Fibroblast of the aortic adventitia (primary cell): ENCODE data around the gene TBXAS1. TPM values are rescaled to one million over a fixed set of nuclear protein-coding genes. Genes with fewer than 3 reads are reported as not detected.

Source experiments
- DNase-seq: peaks from one replicate; pipeline ENCODE4 v3.0.0-alpha.2; 2010; ENCODE audit warnings: low read depth
- H3K4me3 ChIP-seq: 2 replicates; pipeline ENCODE4 v1.5.1; 2011; ENCODE audit warnings: low read depth, mild to moderate bottlenecking, control low read depth, low read length, moderate library complexity
- total RNA-seq: library from RNA; depleted of rRNA; stranded (reverse); fragments of >200 nt; gene quantifications from 2 replicates; pipeline ENCODE4 v1.2.3, GENCODE V29; 2012; ENCODE audit warnings: low replicate concordance
- TF ChIP-seq, protein P1 (sequence below): IDR thresholded peaks from 2 replicates; pipeline ENCODE4 v1.5.1; 2011; ENCODE audit warnings: mild to moderate bottlenecking, low read length, control low read depth, inconsistent platforms; ENCODE audit not compliant: insufficient read depth

Gene TBXAS1
- total RNA-seq, 1 donor: 2.4 TPM

DNA sequence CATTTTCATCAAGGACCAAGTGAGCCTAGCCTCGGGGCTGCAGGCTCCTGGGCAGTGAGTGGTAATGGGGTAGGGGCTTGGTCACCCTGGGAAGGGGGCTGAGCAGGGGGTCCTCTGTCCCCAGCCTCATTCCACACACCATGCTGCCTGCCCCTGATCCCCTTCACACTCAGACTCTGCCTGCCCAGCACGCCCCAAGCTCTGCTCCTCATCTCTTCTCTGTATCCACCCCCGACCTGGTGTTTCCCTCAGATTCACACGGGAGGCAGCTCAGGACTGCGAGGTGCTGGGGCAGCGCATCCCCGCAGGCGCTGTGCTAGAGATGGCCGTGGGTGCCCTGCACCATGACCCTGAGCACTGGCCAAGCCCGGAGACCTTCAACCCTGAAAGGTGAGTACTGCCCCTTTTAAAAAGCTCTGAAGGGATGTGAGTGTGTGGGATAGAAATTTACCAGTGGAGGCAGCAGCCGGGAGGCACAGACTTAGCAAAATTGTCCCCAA is 186.5 kb downstream of the TBXAS1 start:
- no peak overlapping the region for H3K4me3 ChIP-seq
- TF ChIP-seq, protein P1, sequence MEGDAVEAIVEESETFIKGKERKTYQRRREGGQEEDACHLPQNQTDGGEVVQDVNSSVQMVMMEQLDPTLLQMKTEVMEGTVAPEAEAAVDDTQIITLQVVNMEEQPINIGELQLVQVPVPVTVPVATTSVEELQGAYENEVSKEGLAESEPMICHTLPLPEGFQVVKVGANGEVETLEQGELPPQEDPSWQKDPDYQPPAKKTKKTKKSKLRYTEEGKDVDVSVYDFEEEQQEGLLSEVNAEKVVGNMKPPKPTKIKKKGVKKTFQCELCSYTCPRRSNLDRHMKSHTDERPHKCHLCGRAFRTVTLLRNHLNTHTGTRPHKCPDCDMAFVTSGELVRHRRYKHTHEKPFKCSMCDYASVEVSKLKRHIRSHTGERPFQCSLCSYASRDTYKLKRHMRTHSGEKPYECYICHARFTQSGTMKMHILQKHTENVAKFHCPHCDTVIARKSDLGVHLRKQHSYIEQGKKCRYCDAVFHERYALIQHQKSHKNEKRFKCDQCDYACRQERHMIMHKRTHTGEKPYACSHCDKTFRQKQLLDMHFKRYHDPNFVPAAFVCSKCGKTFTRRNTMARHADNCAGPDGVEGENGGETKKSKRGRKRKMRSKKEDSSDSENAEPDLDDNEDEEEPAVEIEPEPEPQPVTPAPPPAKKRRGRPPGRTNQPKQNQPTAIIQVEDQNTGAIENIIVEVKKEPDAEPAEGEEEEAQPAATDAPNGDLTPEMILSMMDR: no peak
- DNase-seq: no peak

DNA sequence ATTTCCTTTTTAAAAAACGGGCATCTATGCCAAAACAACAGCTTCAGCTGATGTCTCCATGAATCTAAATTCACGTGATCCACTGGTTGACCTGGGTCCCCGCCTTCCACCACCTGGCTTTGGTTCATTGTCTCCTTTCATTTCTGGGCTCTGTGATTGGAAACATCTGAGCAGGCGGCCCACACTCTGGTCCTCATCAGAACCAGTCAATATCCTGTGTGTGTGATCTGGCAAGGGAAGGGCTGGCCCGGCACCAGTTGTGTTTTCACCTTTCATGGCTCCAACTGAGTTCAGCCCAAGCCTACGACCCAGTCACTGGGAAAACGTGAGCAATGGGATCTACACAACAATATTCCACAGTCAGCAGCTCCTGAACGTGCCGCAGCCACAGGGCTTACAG is 187.5 kb downstream of the TBXAS1 start:
- DNase-seq: no peak
- H3K4me3 ChIP-seq: no peak overlapping the region
- TF ChIP-seq, protein P1: no peak

DNA sequence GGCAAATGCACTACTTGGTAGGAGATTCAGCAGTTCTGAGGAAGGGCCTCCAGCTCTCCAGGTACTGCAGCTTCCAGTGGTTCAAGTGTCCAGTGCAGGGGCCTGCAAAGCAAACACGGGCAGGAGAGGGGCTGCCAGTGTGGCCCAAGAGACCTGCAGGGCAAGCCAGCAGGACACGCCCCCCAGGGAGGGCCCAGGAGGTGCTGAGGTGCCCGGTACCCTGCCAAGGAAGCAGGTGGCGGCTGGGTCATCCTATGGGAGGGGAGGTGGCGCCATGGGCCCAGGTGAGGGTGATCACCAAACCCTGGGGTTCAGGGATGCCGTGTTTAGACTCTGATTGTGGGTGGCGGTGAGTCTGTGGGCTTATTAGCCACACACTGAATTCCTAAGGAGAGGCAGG is 188.0 kb downstream of the TBXAS1 start:
- H3K4me3 ChIP-seq: no peak overlapping the region
- TF ChIP-seq, protein P1: no peak
- DNase-seq: no peak

DNA sequence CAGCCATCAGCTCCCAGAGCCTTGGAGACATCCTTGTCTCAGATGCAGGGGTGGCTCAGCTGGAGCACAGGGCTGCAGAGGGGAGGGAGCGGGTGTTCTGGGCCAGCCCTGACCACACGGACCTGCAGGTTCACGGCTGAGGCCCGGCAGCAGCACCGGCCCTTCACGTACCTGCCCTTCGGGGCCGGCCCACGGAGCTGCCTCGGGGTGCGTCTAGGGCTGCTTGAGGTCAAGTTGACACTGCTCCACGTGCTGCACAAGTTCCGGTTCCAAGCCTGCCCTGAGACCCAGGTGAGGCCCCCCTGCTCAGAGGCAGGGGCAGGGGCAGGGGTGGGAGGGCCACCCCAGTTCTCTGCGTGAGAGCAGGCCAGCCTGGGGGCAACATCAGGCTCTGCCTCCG is 188.5 kb downstream of the TBXAS1 start:
- no peak overlapping the region for H3K4me3 ChIP-seq
- TF ChIP-seq, protein P1: no peak
- no peak for DNase-seq

DNA sequence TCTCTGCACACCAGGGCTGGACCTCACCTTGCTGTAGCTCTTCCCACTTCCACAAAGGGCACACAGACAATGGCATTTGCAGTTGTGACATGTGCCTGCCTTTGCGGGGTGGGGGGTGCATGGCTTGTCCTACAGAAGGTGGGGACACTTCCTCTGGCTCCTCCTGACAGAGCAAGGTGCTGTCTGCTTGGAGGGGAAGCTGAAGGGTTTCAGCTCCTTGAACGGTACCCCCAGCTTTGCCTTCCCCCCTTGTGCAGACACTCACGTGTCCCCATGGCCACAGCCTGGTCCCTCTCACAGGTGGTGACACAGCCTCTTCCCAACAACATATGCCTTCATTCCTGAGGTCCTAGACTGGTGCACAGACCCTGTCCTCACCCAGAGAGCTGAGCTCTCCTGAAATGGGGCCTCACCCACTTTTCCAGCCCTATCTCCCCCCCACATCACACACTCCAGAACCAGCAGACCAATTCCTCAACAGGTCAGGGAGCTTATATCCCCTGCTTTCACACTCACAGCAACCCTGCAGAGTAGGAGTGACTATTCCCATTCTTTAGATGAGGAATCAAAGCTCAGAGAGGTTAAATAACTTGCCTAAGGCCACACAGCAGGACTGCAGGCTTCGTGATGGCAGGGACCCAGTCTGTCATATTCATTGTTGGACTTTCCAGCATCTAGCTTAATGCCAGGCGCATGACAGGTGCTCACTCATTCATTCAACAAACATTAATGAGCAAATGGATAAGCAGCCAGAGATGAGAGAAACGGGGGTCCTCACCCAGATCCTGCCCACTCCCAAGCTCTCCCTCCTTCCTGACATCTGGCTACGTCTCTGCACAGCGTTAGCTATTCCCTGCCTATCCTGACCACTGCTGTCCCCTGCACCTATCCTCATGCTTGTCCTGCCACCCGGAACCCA is 189.3 kb downstream of the TBXAS1 start:
- DNase-seq: no peak
- TF ChIP-seq, protein P1: no peak
- H3K4me3 ChIP-seq: no peak overlapping the region

DNA sequence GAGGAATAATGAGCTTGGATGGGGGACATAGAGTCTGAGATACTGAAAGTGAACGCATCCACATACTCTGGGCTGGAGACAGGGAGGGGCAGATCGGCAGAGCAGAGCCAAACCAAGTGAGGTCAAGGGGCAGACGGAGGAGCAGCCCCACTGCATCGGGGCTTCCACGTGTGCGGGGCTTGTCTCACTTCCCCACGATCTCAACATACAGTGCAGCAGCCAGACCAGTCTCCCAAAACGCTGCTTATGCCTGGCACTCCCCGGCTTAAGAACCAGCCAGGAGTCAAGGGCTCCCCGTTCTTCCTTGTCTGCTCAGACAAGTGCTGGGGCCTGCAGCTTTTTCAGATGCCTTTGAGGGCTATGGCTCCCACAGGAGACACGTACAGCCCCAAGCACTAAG is 190.1 kb downstream of the TBXAS1 start:
- DNase-seq: no peak
- TF ChIP-seq, protein P1: no peak
- no peak overlapping the region for H3K4me3 ChIP-seq

DNA sequence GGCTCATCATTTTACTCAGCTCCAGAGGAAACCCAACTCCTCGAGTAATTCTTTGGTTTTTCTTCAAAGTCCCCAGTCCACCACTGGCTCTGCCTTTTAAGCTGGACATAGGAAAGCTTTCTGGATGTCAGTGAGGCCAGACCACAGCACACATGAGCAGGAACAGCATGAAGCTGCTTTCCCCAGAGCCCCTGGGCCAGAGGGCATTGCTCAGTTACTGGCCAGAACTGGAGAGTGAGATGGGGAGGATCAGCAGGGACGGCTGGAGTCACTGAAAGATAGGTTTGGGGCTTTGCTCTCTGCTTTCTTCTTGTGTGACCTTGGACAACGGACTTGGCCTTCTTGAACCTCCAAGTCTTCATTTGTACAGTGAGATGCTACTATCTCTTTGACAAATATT is 190.5 kb downstream of the TBXAS1 start:
- H3K4me3 ChIP-seq: no peak overlapping the region
- TF ChIP-seq, protein P1: no peak
- no peak for DNase-seq
